CD14-positive monocyte (primary cell): ENCODE results near the gene TMEM30B. TPM values are rescaled to one million over a fixed set of nuclear protein-coding genes. Genes with fewer than 3 reads are reported as not detected.
"Not testable (repeated sequence)": the region's sequence is repeated elsewhere in the genome, so short reads cannot be mapped to it uniquely, and the experiment has no call there.

ENCODE experiments used
- DNase-seq, 3 donors: peaks; one replicate each; pipeline ENCODE4 v3.0.0-alpha.2; 2011 to 2022
- H2AFZ ChIP-seq: 2 replicates; pipeline ENCODE4 v1.6.0; 2012; ENCODE audit warnings: mild to moderate bottlenecking, low read depth, low read length, inconsistent platforms; ENCODE audit not compliant: insufficient read depth, poor library complexity, severe bottlenecking
- H3K27ac ChIP-seq, 2 donors: 1 replicate in 1 of 2; 2 replicates in 1 of 2; pipeline ENCODE4 v1.5.1; 2012 to 2013; ENCODE audit warnings: low read length in 2 of 2, control low read depth in 1 of 2, inconsistent platforms in 1 of 2, low read depth in 1 of 2, mild to moderate bottlenecking in 1 of 2
- H3K27me3 ChIP-seq, 2 donors: one replicate each; pipeline versions ENCODE4 v1.6.0 to v1.6.1; 2011 to 2013; ENCODE audit warnings: low read length in 2 of 2; ENCODE audit not compliant: control insufficient read depth in 2 of 2, insufficient read depth in 2 of 2
- H3K36me3 ChIP-seq, 2 donors: replicated peaks in 1 of 2; 1 replicate in 1 of 2; 2 replicates in 1 of 2; pipeline versions ENCODE4 v1.5.1 to v1.6.1; 2012 to 2013; ENCODE audit warnings: low read length in 2 of 2, control low read depth in 1 of 2, inconsistent platforms in 1 of 2, mild to moderate bottlenecking in 1 of 2; ENCODE audit not compliant: insufficient read depth in 2 of 2, control insufficient read depth in 1 of 2
- H3K4me1 ChIP-seq, 2 donors: 1 replicate in 1 of 2; 2 replicates in 1 of 2; pipeline versions ENCODE4 v1.5.1 to v1.6.1; 2012 to 2013; ENCODE audit warnings: low read length in 2 of 2, control low read depth in 1 of 2, inconsistent platforms in 1 of 2, mild to moderate bottlenecking in 1 of 2, moderate library complexity in 1 of 2; ENCODE audit not compliant: insufficient read depth in 2 of 2, control insufficient read depth in 1 of 2
- H3K4me2 ChIP-seq: replicated peaks from 2 replicates; pipeline ENCODE3; 2012; ENCODE audit warnings: low read length, moderate library complexity, mild to moderate bottlenecking; ENCODE audit not compliant: poor library complexity, severe bottlenecking; ENCODE audit errors: extremely low read depth
- H3K4me3 ChIP-seq, 3 experiments: fragments of 200-600 bp in 1 of 3; sonication (generic) in 1 of 3; replicated peaks in 1 of 3; 1 replicate in 2 of 3; 2 replicates in 1 of 3; pipeline ENCODE4 v1.5.1; 2011 to 2013; ENCODE audit warnings: low read length in 3 of 3, mild to moderate bottlenecking in 3 of 3, control low read depth in 2 of 3, low read depth in 2 of 3, inconsistent platforms in 1 of 3, moderate library complexity in 1 of 3
- H3K79me2 ChIP-seq: 2 replicates; pipeline ENCODE4 v1.6.0; 2012; ENCODE audit warnings: mild to moderate bottlenecking, control low read depth, inconsistent platforms, low read length, moderate library complexity; ENCODE audit not compliant: insufficient read depth
- H3K9ac ChIP-seq: 2 replicates; pipeline ENCODE4 v1.6.0; 2017; ENCODE audit warnings: low read length, mild to moderate bottlenecking; ENCODE audit not compliant: insufficient read depth, poor library complexity, severe bottlenecking
- H3K9me3 ChIP-seq, 2 donors: replicated peaks in 1 of 2; 1 replicate in 1 of 2; 2 replicates in 1 of 2; pipeline versions ENCODE4 v1.5.1 to v1.6.1; 2012 to 2013; ENCODE audit warnings: low read length in 2 of 2, control low read depth in 1 of 2; ENCODE audit not compliant: control insufficient read depth in 1 of 2, insufficient read depth in 1 of 2
- H4K20me1 ChIP-seq: 2 replicates; pipeline ENCODE4 v1.6.0; 2012; ENCODE audit warnings: mild to moderate bottlenecking, low read length, control low read depth, moderate library complexity; ENCODE audit not compliant: insufficient read depth
- H3K27ac Mint-ChIP-seq, 7 donors: one replicate each; pipeline ENCODE4 v1.8.0; 2020; ENCODE audit warnings: mild to moderate bottlenecking in 7 of 7, mixed read lengths in 7 of 7, moderate library complexity in 6 of 7, inconsistent platforms in 2 of 7
- H3K27me3 Mint-ChIP-seq, 3 donors: one replicate each; pipeline ENCODE4 v1.8.0; 2021 to 2022; ENCODE audit warnings: low read depth in 3 of 3, mild to moderate bottlenecking in 3 of 3, mixed read lengths in 3 of 3, moderate library complexity in 3 of 3, inconsistent platforms in 1 of 3
- H3K36me3 Mint-ChIP-seq, 2 donors: one replicate each; pipeline ENCODE4 v1.8.0; 2020; ENCODE audit warnings: mixed read lengths in 2 of 2, inconsistent platforms in 1 of 2, mild to moderate bottlenecking in 1 of 2
- H3K4me1 Mint-ChIP-seq: one replicate; pipeline ENCODE4 v1.8.0; 2020; ENCODE audit warnings: mild to moderate bottlenecking, mixed read lengths
- H3K4me3 Mint-ChIP-seq, 2 donors: one replicate each; pipeline ENCODE4 v1.8.0; 2020; ENCODE audit warnings: mild to moderate bottlenecking in 2 of 2, mixed read lengths in 2 of 2, moderate library complexity in 1 of 2
- H3K9me3 Mint-ChIP-seq, 7 donors: one replicate each; pipeline ENCODE4 v1.8.0; 2020 to 2022; ENCODE audit warnings: mixed read lengths in 7 of 7, mild to moderate bottlenecking in 6 of 7, moderate library complexity in 6 of 7, inconsistent platforms in 2 of 7
- WGBS: methylation state at CpG from one replicate; pipeline ENCODE4 v1.1.5; 2013; ENCODE audit warnings: missing lambda C conversion rate; ENCODE audit not compliant: insufficient coverage; 5-methylcytosine and 5-hydroxymethylcytosine counted together
- intact Hi-C, 2 donors: fragments of 100-400 bp; cut with micrococcal nuclease; formaldehyde crosslinking; loops; one replicate each; pipeline versions ENCODE4 v1.15.0 to v1.15.1; 2023
- polyA plus RNA-seq, 3 donors: library from polyadenylated mRNA; depleted of rRNA in 1 of 3; unstranded in 2 of 3; stranded (reverse) in 1 of 3; fragments of 300-500 nt in 2 of 3; fragments of >200 nt in 1 of 3; fragmentation: Illumina TruSeq in 2 of 3; gene quantifications; 1 replicate in 2 of 3; 2 replicates in 1 of 3; pipeline ENCODE4 v1.2.3, GENCODE V29; 2012 to 2021
- TF ChIP-seq, protein P1 (sequence below): fragments of 200-600 bp; IDR thresholded peaks from one replicate; pipeline ENCODE4 v1.8.0; 2022; ENCODE audit warnings: antibody characterized with exemption, mild to moderate bottlenecking

The TMEM30B gene
- polyA plus RNA-seq, 3 donors = not detected

DNA sequence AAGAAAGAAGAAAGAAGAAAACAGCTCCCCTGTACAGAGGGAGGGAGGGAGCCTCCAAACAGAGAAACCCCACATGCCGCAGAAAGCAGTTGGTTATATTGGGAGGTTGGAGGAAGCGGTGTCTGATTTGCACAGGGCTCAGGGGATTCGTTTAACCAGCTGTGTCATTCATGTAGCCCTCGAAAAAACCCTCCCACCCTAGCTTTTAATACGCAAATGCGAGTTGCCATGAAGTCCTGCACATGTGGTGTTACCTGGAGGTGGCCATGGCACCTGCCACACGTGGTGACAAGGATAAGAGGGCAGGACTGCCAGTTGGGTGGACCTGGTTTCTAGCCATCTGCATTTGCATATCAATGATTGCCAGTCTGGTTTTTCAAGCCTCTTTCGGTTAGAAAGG, 40.9 kb downstream of the TMEM30B start:
- intact Hi-C loops = no loop called here
- no peaks in the 10 kb centered on the region for H3K4me1 ChIP-seq
- no peak overlapping the region for H3K4me2 ChIP-seq
- H3K4me3 Mint-ChIP-seq = no peak overlapping the region
- no peak overlapping the region for H3K27ac Mint-ChIP-seq
- H3K27ac ChIP-seq = no peak overlapping the region
- H3K9me3 ChIP-seq = peaks cover 20 to 27% of the 10 kb centered on the region in 2 donors
- H3K4me1 Mint-ChIP-seq = no peaks in the 10 kb centered on the region
- TF ChIP-seq, protein P1, sequence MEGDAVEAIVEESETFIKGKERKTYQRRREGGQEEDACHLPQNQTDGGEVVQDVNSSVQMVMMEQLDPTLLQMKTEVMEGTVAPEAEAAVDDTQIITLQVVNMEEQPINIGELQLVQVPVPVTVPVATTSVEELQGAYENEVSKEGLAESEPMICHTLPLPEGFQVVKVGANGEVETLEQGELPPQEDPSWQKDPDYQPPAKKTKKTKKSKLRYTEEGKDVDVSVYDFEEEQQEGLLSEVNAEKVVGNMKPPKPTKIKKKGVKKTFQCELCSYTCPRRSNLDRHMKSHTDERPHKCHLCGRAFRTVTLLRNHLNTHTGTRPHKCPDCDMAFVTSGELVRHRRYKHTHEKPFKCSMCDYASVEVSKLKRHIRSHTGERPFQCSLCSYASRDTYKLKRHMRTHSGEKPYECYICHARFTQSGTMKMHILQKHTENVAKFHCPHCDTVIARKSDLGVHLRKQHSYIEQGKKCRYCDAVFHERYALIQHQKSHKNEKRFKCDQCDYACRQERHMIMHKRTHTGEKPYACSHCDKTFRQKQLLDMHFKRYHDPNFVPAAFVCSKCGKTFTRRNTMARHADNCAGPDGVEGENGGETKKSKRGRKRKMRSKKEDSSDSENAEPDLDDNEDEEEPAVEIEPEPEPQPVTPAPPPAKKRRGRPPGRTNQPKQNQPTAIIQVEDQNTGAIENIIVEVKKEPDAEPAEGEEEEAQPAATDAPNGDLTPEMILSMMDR = no peak
- no peak overlapping the region for H2AFZ ChIP-seq
- peaks cover 4 to 9% (median 9%) of the 10 kb centered on the region in 3 donors for H3K27me3 Mint-ChIP-seq
- H3K36me3 ChIP-seq = no peaks in the 10 kb centered on the region
- no peak overlapping the region for H3K4me3 ChIP-seq
- 63% methylated on average over 4 of the region's 8 CpGs for WGBS
- peaks cover 16 to 38% (median 32%) of the 10 kb centered on the region in 7 donors for H3K9me3 Mint-ChIP-seq
- no peaks in the 10 kb centered on the region for H3K36me3 Mint-ChIP-seq
- no peak overlapping the region for H3K9ac ChIP-seq
- DNase-seq = no peak
- H3K27me3 ChIP-seq = no peaks in the 10 kb centered on the region
- H3K79me2 ChIP-seq = no peaks in the 10 kb centered on the region
- H4K20me1 ChIP-seq = no peaks in the 10 kb centered on the region

- H3K4me2 ChIP-seq = not testable (repeated sequence)
- WGBS = 100% methylated on average over 2 of the region's 10 CpGs
These were observed 41.9 kb downstream of the TMEM30B start for GRCh38 chr14:61239285-61239684.

More at GRCh38 chr14:61239285-61239684, 41.9 kb downstream of the TMEM30B start:
- H3K27me3 ChIP-seq, H3K4me3 Mint-ChIP-seq, H3K36me3 Mint-ChIP-seq, H3K27ac ChIP-seq, H3K27ac Mint-ChIP-seq, H4K20me1 ChIP-seq, H3K4me3 ChIP-seq, H3K79me2 ChIP-seq, H3K4me1 ChIP-seq, H2AFZ ChIP-seq, H3K9ac ChIP-seq, H3K36me3 ChIP-seq, DNase-seq, intact Hi-C loops, H3K4me1 Mint-ChIP-seq: not testable (repeated sequence)
- Mint-ChIP-seq H3K27me3 (peaks cover 4 to 13% (median 12%) of the 10 kb centered on the region in 3 donors), H3K9me3 (peaks cover 16 to 38% (median 32%) of the 10 kb centered on the region in 7 donors)
- H3K9me3 ChIP-seq = peaks cover 20 to 27% of the 10 kb centered on the region in 2 donors
